Measurements from ENCODE around the gene RAB10. TPM values are rescaled to one million over a fixed set of nuclear protein-coding genes. Genes with fewer than 3 reads are reported as not detected.
A peak's percentile ranks its signal among the peaks of the same experiment; 100 is the strongest.

RAB10 gene
- total and polyA plus RNA-seq, 4 donors = 26.6 to 52.2 (median 41.6) TPM

- H3K9me3 ChIP-seq (ENCODE audit: control insufficient read depth in 4 of 4, low read length in 3 of 4) = no peaks in the 10 kb centered on the region
- H3K9ac ChIP-seq (ENCODE audit: low read depth in 1 of 2, low read length in 2 of 2) = no peak overlapping the region
- WGBS = 43% methylated on average over 3 of the region's 3 CpGs
- DNase-seq (ENCODE audit: low spot score) = no peak
- H3K27me3 ChIP-seq (ENCODE audit: control insufficient read depth in 4 of 4, insufficient read depth in 4 of 4, low read length in 3 of 4) = no peaks in the 10 kb centered on the region
- TF ChIP-seq HNF4G (IDR thresholded peaks at IDR 0.05) (peak; percentile 6), FOXA1 (IDR thresholded peaks at IDR 0.05) (peak; percentile 3), NR2F2 (IDR thresholded peaks at IDR 0.05) (no peak), HNF4A (conservative IDR thresholded peaks at IDR 0.05) (peak; percentile 76 to 81), JUND (IDR thresholded peaks at IDR 0.05) (no peak)
- H3K4me1 ChIP-seq (ENCODE audit: control insufficient read depth in 4 of 4, insufficient read depth in 4 of 4, low read length in 3 of 4) = peaks cover 8 to 20% (median 17%) of the 10 kb centered on the region in 4 donors
- H3K36me3 ChIP-seq (ENCODE audit: control insufficient read depth in 4 of 4, insufficient read depth in 3 of 4, low read depth in 1 of 4, low read length in 3 of 4) = no peaks in the 10 kb centered on the region
- H3K27ac ChIP-seq (ENCODE audit: low read depth in 1 of 2, low read length in 2 of 2) = peak overlapping the region; percentile 2 to 6
- no peak overlapping the region for H3K4me3 ChIP-seq (ENCODE audit: low read depth in 1 of 3, low read length in 3 of 3)
Measured at GRCh38 chr2:26073830-26074229, 39.9 kb downstream of the RAB10 start.

GRCh38 chr2:26074676-26075075 lies 40.8 kb downstream of the RAB10 start:
- no peak overlapping the region for H3K4me3 ChIP-seq (ENCODE audit: low read depth in 1 of 3, low read length in 3 of 3)
- H3K27me3 ChIP-seq (ENCODE audit: control insufficient read depth in 4 of 4, insufficient read depth in 4 of 4, low read length in 3 of 4) = no peaks in the 10 kb centered on the region
- 74% methylated on average over 8 of the region's 8 CpGs for WGBS
- TF ChIP-seq HNF4G (IDR thresholded peaks at IDR 0.05) (no peak), ZBTB33 (IDR thresholded peaks at IDR 0.05) (no peak), GABPA (IDR thresholded peaks at IDR 0.05 in 1 of 2, conservative IDR thresholded peaks at IDR 0.05 in 1 of 2) (no peak), HNF4A (conservative IDR thresholded peaks at IDR 0.05) (no peak), YY1 (IDR thresholded peaks at IDR 0.05) (no peak), MAX (IDR thresholded peaks at IDR 0.05) (no peak), CTCF (IDR thresholded peaks at IDR 0.05; ENCODE audit: low read depth, low read length, missing input control) (no peak), TAF1 (conservative IDR thresholded peaks at IDR 0.05) (no peak), RAD21 (IDR thresholded peaks at IDR 0.05) (no peak), FOXA2 (IDR thresholded peaks at IDR 0.05) (no peak), SP1 (IDR thresholded peaks at IDR 0.05) (no peak), NR2F2 (IDR thresholded peaks at IDR 0.05) (no peak), EGR1 (IDR thresholded peaks at IDR 0.05; ENCODE audit: low read depth in 2 of 2) (no peak), RXRA (IDR thresholded peaks at IDR 0.05) (no peak)
- TF ChIP-seq, protein P1, sequence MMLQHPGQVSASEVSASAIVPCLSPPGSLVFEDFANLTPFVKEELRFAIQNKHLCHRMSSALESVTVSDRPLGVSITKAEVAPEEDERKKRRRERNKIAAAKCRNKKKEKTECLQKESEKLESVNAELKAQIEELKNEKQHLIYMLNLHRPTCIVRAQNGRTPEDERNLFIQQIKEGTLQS (IDR thresholded peaks at IDR 0.05) = no peak
- TF ChIP-seq, protein P2, sequence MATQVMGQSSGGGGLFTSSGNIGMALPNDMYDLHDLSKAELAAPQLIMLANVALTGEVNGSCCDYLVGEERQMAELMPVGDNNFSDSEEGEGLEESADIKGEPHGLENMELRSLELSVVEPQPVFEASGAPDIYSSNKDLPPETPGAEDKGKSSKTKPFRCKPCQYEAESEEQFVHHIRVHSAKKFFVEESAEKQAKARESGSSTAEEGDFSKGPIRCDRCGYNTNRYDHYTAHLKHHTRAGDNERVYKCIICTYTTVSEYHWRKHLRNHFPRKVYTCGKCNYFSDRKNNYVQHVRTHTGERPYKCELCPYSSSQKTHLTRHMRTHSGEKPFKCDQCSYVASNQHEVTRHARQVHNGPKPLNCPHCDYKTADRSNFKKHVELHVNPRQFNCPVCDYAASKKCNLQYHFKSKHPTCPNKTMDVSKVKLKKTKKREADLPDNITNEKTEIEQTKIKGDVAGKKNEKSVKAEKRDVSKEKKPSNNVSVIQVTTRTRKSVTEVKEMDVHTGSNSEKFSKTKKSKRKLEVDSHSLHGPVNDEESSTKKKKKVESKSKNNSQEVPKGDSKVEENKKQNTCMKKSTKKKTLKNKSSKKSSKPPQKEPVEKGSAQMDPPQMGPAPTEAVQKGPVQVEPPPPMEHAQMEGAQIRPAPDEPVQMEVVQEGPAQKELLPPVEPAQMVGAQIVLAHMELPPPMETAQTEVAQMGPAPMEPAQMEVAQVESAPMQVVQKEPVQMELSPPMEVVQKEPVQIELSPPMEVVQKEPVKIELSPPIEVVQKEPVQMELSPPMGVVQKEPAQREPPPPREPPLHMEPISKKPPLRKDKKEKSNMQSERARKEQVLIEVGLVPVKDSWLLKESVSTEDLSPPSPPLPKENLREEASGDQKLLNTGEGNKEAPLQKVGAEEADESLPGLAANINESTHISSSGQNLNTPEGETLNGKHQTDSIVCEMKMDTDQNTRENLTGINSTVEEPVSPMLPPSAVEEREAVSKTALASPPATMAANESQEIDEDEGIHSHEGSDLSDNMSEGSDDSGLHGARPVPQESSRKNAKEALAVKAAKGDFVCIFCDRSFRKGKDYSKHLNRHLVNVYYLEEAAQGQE (IDR thresholded peaks at IDR 0.05) = no peak
- peaks cover 8 to 20% (median 15%) of the 10 kb centered on the region in 4 donors for H3K4me1 ChIP-seq (ENCODE audit: control insufficient read depth in 4 of 4, insufficient read depth in 4 of 4, low read length in 3 of 4)
- DNase-seq (ENCODE audit: low spot score) = no peak
- no peak overlapping the region for H3K27ac ChIP-seq (ENCODE audit: low read depth in 1 of 2, low read length in 2 of 2)
- no peaks in the 10 kb centered on the region for H3K9me3 ChIP-seq (ENCODE audit: control insufficient read depth in 4 of 4, low read length in 3 of 4)
- H3K36me3 ChIP-seq (ENCODE audit: control insufficient read depth in 4 of 4, insufficient read depth in 3 of 4, low read depth in 1 of 4, low read length in 3 of 4) = no peaks in the 10 kb centered on the region
- no peak overlapping the region for H3K9ac ChIP-seq (ENCODE audit: low read depth in 1 of 2, low read length in 2 of 2)

All from liver (tissue), 9 donors.